GDM1 (cell line): ENCODE results near the gene DDX1.

Source experiments
- DNase-seq: peaks from one replicate; lab custom pipeline; 2025; lab: John Stamatoyannopoulos, UW

The DDX1 gene

DNA sequence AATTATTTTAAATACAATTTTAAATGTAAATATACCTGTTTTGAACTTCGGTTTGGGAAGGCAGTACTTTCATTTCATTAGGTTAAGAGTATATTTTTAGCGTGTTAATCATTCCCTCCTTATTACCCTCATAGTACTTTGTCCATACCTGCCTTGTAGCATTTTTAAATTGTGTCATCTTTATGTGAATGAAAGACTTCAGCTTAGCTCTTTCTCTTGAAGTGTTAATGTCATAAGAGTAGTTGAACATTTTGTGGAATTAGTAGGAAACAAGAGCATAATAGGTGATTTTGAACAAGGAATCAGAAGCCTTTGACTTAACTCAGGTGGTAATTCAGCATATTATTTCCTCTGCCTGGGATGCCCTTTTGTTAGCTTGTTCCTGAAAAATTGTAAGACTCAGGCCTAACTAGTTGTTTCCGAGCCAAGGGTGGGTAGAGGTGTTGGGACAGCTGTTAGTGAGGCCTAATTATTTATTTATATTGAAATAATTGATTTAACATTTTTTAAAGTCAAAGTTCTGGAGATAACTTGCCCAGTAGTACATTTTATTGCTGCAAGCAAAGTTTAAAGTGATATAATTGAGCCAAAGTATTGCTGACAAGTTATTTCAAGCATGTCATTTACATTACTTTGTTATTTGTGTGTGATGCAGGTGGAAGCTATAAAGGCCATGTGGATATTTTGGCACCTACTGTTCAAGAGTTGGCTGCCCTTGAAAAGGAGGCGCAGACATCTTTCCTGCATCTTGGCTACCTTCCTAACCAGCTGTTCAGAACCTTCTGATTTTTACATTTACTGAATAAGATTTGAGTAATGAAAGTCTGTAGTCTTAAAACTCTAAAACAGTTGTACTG, 38.7 kb downstream of the DDX1 start:
- DNase-seq: no peak

GRCh38 chr2:15630978-15631719, 39.5 kb downstream of the DDX1 start:
- DNase-seq: no peak

DNA sequence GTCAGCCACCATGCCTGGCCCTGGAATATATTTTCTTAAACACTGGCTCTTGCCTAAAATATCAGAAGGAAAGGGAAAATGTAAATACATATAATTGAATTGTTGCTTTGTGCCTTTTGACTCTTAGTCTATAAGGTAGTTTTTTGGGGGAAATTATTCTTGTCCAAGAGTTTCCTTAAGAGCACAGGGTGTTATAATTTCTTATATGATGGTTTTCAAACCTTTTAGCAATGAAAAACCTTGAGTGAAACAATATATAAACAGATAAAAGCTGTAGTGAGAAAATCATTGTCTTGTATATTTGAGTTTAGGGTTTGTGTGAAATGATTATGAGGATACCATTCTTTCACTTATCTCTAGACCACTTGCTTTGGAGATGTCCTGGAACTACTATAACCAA, 40.2 kb downstream of the DDX1 start:
- no peak for DNase-seq

- DNase-seq: no peak
These were observed 41.6 kb downstream of the DDX1 start for GRCh38 chr2:15633043-15633970.

GRCh38 chr2:15633971-15634346, 42.3 kb downstream of the DDX1 start:
- no peak for DNase-seq

DNA sequence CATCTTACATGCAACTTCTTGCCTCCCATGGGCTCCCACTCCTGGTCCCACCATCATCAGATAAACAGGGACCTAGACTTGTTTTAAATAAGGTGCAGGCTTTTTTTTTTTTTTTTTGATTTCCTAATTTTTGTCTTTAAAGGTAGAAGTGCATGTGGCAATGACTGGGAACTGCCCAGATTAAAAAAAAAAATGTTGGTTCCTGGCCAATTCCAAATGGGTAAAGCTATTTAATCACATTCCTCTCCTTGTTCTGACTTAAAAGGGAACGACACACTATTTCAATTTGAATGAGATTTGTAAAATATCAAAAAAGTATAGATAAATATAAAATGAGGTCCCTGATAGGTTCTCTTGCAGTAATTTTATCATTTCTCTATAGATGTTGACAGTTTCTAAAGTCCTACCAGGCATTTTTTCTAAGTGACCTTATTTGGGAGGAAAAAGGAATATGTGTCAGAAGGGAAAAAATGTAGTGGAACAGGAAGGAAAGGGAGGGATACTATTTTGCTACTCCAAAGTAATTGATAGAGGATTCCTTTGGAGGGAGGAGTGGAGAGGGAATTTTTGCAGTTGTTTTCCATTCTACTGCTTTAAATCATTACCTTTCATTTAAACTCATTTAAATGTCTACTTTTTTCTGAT, 43.3 kb downstream of the DDX1 start:
- no peak for DNase-seq

- peak; percentile 35 for DNase-seq
These were observed 45.5 kb downstream of the DDX1 start for GRCh38 chr2:15636972-15637785.

DNA sequence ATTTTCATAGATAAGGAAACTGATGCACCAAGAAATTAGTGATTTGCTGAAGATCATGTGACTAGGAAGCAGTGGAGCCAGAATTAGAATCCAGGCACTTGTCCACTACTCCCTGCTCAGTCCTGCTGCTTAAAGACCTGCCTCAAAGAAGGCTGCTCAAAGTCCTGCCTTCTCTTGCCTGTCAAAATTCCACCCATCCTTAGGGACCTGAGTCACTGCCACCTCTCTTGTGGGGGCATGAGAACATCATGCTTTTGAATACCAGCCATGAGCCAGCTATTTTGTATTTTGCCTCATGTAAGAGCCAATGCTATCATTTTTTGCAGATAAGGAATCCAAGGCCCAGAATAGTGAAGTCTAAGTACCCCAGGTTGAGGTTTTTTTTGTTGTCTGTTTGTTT, 47.1 kb downstream of the DDX1 start:
- DNase-seq: no peak

GRCh38 chr2:15639323-15640251, 47.9 kb downstream of the DDX1 start:
- no peak for DNase-seq

DNA sequence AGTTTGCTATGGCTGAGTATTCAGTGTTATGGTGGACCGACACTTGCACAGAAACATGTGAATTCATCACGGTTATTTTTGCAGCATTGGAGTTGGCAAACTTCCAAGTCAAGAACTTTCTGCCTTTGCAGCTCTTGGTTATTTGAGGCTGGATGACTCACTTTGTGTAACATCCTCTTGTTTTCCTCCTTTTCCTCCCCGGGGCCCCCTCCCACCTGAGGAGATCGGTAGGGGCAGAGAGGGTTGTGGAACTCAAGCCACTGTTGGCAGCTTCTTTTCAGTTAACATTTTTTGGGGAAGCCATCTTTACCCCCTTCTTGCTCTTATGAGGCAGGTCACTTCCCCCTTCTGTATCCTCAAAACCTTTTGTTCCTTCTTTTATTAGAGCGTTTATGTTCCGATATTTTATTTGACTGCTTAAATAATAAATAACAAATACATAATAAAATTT, 48.6 kb downstream of the DDX1 start:
- peak; percentile 73 for DNase-seq

- DNase-seq: no peak
These were observed 49.1 kb downstream of the DDX1 start for GRCh38 chr2:15640784-15641183.

GRCh38 chr2:15641530-15641982, 49.9 kb downstream of the DDX1 start:
- no peak for DNase-seq

DNA sequence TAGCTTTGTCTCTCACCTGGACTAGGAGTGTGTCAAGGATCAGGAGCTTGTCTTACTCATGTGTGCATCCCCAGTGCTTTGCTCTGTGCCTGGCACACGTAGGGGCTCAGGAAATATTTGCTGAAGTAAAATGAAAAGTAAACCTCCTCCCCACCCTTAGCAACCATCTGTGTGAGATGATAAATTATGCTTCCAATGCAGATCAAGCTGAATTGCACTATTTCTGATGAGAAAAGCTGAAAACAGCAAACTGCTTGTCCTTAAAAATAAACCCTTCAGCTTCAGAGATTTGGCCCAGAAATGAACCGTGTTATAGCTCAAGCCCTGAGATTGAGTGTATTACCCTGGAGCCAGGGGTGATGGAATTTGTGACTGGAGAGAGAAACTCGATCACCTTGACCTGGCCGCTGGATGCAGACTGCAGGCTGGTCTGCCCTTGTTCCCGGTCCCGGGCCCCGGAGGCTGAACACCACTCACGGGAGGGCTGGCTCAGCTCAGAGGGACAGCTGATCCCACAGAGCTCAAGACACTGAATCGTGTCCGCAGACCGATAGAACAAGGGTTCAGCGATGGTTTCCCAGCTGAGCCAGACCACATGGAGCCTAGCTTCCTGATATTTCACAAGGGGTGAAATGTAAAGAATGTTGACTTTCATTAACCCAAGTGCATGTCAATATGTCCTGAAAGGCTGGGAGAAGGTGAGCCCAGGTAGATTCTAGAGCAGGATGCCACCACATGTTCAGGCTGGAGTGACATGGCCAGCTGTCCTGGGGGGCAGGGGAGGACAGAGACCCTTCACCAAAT, 50.5 kb downstream of the DDX1 start:
- DNase-seq: no peak

- DNase-seq: no peak
These were observed 51.3 kb downstream of the DDX1 start for GRCh38 chr2:15642815-15643500.

DNA sequence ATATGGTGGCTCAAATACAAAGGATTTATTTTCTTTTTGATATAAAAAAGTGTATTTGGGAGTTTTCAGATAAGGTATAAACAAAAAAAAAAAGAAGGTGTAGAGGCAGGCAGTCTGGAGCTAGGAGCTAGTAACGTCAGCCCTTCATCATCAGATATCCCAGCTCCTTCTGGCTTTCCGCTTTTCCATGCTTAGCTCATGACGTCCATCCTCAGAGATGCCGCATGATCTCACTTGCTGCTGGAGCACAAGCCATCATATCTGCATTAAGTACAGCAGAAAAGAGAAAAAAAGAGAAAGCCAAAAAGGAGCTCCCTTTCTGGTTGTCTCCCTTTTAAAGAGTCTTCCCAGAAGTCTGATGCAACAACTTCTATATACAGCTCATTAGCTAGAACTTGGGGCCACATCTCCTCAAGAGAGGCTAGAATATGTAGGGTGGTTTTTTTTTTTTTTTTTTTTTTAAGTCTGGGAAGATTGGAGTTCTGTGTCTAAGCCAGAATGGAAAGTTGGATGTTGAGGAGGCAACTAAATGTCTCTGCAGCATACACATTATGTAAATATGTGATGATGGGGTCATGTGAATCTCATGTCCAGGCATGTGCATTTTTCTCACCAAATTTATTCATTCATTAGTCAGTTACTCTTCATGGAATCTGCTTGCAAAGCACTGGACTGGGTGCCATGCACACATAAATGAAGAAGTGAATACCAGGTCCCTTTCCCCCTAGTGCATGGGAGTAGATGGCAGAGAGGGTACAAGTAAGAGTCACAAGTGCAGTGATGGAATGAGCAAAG, 52.3 kb downstream of the DDX1 start:
- DNase-seq: no peak

DNA sequence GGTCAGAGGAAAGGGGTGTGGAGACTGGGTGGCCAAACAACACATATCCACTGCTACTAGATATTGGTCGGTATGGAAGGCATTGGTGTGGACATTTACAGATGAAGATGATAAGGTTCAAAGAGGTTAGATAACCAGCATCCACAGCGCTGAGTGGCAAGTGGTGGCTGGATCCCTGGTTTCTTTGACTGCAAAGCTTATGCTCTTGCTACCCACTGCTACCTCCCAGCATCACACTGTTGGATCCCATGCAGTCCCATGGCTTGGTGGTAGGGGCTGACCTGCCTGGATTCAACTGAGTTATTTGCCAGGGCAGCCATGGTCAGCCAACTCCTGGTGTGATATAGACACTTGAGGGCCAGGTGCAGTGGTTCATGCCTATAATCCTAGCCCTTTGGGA, 53.6 kb downstream of the DDX1 start:
- no peak for DNase-seq

DNA sequence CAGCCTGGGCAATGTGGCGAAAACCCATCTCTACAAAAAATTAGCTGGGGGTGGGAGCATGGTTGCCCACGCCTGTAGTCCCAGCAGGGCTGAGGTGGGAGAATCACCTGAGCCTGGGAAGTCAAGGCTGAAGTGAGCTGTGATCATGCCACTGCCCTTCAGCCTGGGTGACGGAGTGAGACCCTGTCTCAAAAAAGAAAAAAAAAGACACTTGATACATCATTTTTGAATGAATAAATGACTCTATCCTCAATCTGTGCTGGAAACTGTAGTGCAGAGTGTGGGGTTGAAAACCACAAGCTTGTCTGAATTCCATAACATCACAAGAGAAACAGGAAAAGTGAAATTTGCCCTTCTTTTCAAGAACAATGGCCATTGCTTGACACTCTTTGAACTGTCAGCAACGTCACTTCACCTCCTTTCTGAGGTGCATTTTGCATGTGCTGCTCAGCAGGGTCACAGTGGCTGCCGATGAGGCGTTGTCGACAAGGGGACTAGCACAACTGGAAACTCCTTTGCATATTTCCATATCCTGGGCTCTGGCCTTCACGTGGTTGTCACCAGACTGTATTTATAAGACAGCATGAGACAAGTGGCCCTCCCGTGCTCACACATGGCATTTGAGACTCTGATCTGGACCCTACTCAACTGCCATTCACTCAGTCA, 54.2 kb downstream of the DDX1 start:
- no peak for DNase-seq
